ENCODE data around the gene OR4D10. TPM values are rescaled to one million over a fixed set of nuclear protein-coding genes. Genes with fewer than 3 reads are reported as not detected.
"Not testable (repeated sequence)": the region's sequence is repeated elsewhere in the genome, so short reads cannot be mapped to it uniquely, and the experiment has no call there.

OR4D10 gene
- total RNA-seq, 1 experiment from 2014 or later: not detected

DNA sequence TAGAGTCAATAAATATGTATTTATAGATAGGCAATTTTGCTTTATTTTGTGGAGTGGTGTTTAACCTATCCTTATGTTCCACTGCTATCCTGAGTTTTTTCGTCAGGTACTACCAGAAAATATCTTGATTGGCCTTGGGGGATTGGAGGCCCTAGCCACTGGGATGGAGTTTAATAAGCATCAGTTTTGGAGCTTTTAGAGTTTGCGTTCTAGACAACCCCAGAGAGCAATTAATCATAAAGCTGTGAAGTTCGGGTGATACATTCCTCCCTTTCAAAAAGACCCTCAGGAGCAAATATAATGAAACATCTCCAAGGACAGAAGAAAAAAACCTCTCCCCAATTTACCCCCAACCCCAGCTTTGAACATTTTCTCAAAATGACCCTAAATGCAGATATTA is 36.9 kb upstream of the OR4D10 start, which contains the start of gene OR5A1:
OR5A1 (plus strand) TSS at position 301 of the 400 bp plus-strand sequence. CDS start 6,700 bp downstream, outside the sequence.
- no peak within 1 kb of the TSS for H3K4me3 ChIP-seq
- no peaks in the 10 kb centered on the region for H3F3A ChIP-seq (ENCODE audit: insufficient read depth, low read depth)
- no peaks in the 10 kb centered on the region for H4K20me1 ChIP-seq (ENCODE audit: insufficient read depth)
- H3K4me1 ChIP-seq (replicated peaks; ENCODE audit: insufficient read depth): no peaks in the 10 kb centered on the region
- BruUV-seq (replicated peaks): no TSS peak
- CTCF ChIA-PET: no interaction called here
- H3K79me2 ChIP-seq (ENCODE audit: low read depth): no peaks in the 10 kb centered on the region
- POLR2A ChIA-PET (ENCODE audit: unreplicated experiment): no interaction called here
- H3K36me3 ChIP-seq (ENCODE audit: low read depth): no peaks in the 10 kb centered on the region
- H3K27me3 ChIP-seq (ENCODE audit: insufficient read depth, low read depth): peaks cover 10% of the 10 kb centered on the region; the same call in 1 of the 2 replicates
- no peaks in the 10 kb centered on the region for H3K9me3 ChIP-seq (ENCODE audit: insufficient read depth, low read depth)
- H3K4me2 ChIP-seq: no peak within 1 kb of the TSS
- no peak within 1 kb of the TSS for H2AFZ ChIP-seq
- TF ChIP-seq CTCF (conservative IDR thresholded peaks at IDR 0.05): no peak
- TF ChIP-seq EZH2 (IDR thresholded peaks at IDR 0.05; ENCODE audit: low read depth): no peak
- no peak for DNase-seq
- no peak within 1 kb of the TSS for H3K27ac ChIP-seq
- no peaks in the 10 kb centered on the region for H3K9me2 ChIP-seq (ENCODE audit: insufficient read depth)
- intact Hi-C loops (cut with micrococcal nuclease; ENCODE audit: unreplicated experiment): no loop called here

GRCh38 chr11:59437770-59438169 is 35.3 kb upstream of the OR4D10 start:
- no peak for TF ChIP-seq EZH2 (IDR thresholded peaks at IDR 0.05; ENCODE audit: low read depth)
- TF ChIP-seq CTCF (conservative IDR thresholded peaks at IDR 0.05): no peak
- H3K27me3 ChIP-seq (ENCODE audit: insufficient read depth, low read depth): peaks cover 13% of the 10 kb centered on the region; the same call in 1 of the 2 replicates
- H3K4me1 ChIP-seq (replicated peaks; ENCODE audit: insufficient read depth): no peaks in the 10 kb centered on the region
- ChIA-PET POLR2A (ENCODE audit: unreplicated experiment) (no interaction called here), CTCF (interaction anchor here (1.0 kb wide), 1 partner anchor 280 kb away, joined by 3 read pairs; no protein-coding TSS in a partner anchor)
- no peak overlapping the region for H3K27ac ChIP-seq
- H3K79me2 ChIP-seq (ENCODE audit: low read depth): no peaks in the 10 kb centered on the region
- H3F3A ChIP-seq (ENCODE audit: insufficient read depth, low read depth): no peaks in the 10 kb centered on the region
- H3K4me3 ChIP-seq: no peak overlapping the region
- no peak overlapping the region for H2AFZ ChIP-seq
- H4K20me1 ChIP-seq (ENCODE audit: insufficient read depth): no peaks in the 10 kb centered on the region
- intact Hi-C loops (cut with micrococcal nuclease; ENCODE audit: unreplicated experiment): no loop called here
- H3K4me2 ChIP-seq: no peak overlapping the region
- no peaks in the 10 kb centered on the region for H3K9me3 ChIP-seq (ENCODE audit: insufficient read depth, low read depth)
- H3K9me2 ChIP-seq (ENCODE audit: insufficient read depth): no peaks in the 10 kb centered on the region
- DNase-seq: no peak
- no peaks in the 10 kb centered on the region for H3K36me3 ChIP-seq (ENCODE audit: low read depth)
- BruUV-seq (replicated peaks): no TSS peak

DNA sequence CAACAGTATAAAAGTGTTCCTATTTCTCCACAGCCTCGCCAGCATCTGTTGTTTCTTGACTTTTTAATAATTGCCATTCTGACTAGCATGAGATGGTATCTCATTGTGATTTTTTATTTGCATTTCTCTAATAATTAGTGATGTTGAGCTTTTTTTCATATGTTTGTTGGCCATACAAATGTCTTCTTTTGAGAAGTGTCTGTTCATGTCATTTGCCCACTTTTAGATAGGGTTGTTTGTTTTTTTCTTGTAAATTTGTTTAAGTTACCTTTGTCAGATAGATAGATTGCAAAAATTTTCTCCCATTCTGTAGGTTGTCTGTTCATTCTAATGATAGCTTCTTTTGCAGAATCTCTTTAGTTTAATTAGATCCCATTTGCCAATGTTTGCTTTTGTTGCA is 27.5 kb upstream of the OR4D10 start:
- intact Hi-C loops (cut with micrococcal nuclease; ENCODE audit: unreplicated experiment); H3K4me1 ChIP-seq (replicated peaks; ENCODE audit: insufficient read depth); DNase-seq; H4K20me1 ChIP-seq (ENCODE audit: insufficient read depth); H3K9me3 ChIP-seq (ENCODE audit: insufficient read depth, low read depth); CTCF ChIA-PET; POLR2A ChIA-PET (ENCODE audit: unreplicated experiment); H3K9me2 ChIP-seq (ENCODE audit: insufficient read depth); H3K27ac ChIP-seq; H3K36me3 ChIP-seq (ENCODE audit: low read depth); H2AFZ ChIP-seq; H3F3A ChIP-seq (ENCODE audit: insufficient read depth, low read depth); H3K4me3 ChIP-seq; H3K4me2 ChIP-seq; H3K79me2 ChIP-seq (ENCODE audit: low read depth); BruUV-seq (replicated peaks): not testable (repeated sequence)
- peaks cover 19% of the 10 kb centered on the region for H3K27me3 ChIP-seq (ENCODE audit: insufficient read depth, low read depth)

GRCh38 chr11:59448484-59448883 is 24.6 kb upstream of the OR4D10 start:
- no peaks in the 10 kb centered on the region for H3K9me2 ChIP-seq (ENCODE audit: insufficient read depth)
- no peak overlapping the region for H3K4me3 ChIP-seq
- no peaks in the 10 kb centered on the region for H3F3A ChIP-seq (ENCODE audit: insufficient read depth, low read depth)
- no peaks in the 10 kb centered on the region for H4K20me1 ChIP-seq (ENCODE audit: insufficient read depth)
- H3K9me3 ChIP-seq (ENCODE audit: insufficient read depth, low read depth): no peaks in the 10 kb centered on the region
- no peak for TF ChIP-seq EZH2 (IDR thresholded peaks at IDR 0.05; ENCODE audit: low read depth)
- no peak for TF ChIP-seq CTCF (conservative IDR thresholded peaks at IDR 0.05)
- no peak overlapping the region for H2AFZ ChIP-seq
- H3K27ac ChIP-seq: no peak overlapping the region
- no peaks in the 10 kb centered on the region for H3K79me2 ChIP-seq (ENCODE audit: low read depth)
- no TSS peak for BruUV-seq (replicated peaks)
- intact Hi-C loops (cut with micrococcal nuclease; ENCODE audit: unreplicated experiment): no loop called here
- H3K4me1 ChIP-seq (replicated peaks; ENCODE audit: insufficient read depth): no peaks in the 10 kb centered on the region
- H3K27me3 ChIP-seq (ENCODE audit: insufficient read depth, low read depth): peaks cover 14% of the 10 kb centered on the region
- no peaks in the 10 kb centered on the region for H3K36me3 ChIP-seq (ENCODE audit: low read depth)
- no peak overlapping the region for H3K4me2 ChIP-seq
- CTCF ChIA-PET: no interaction called here
- DNase-seq: no peak
- POLR2A ChIA-PET (ENCODE audit: unreplicated experiment): no interaction called here

All from PC-9 (cell line).